Peyer's patch (tissue), 4 donors: ENCODE data around the gene PLXNC1. TPM values are rescaled to one million over a fixed set of nuclear protein-coding genes. Genes with fewer than 3 reads are reported as not detected.

Experiments
- DNase-seq, 3 donors: peaks; one replicate each; pipeline ENCODE4 v3.0.0-alpha.2; 2017 to 2019
- H3K27ac ChIP-seq, 4 donors: fragments of 200-600 bp; sonication (generic); one replicate each; pipeline ENCODE4 v1.5.1; 2016 to 2019
- H3K27me3 ChIP-seq, 2 donors: fragments of 200-600 bp; sonication (generic); one replicate each; pipeline ENCODE4 v1.5.1; 2019
- H3K36me3 ChIP-seq, 3 donors: fragments of 200-600 bp; sonication (generic); one replicate each; pipeline ENCODE4 v1.5.1; 2016 to 2019
- H3K4me1 ChIP-seq, 4 donors: fragments of 200-600 bp; sonication (generic); one replicate each; pipeline ENCODE4 v1.5.1; 2016 to 2019
- H3K4me3 ChIP-seq, 4 donors: fragments of 200-600 bp; sonication (generic); 1 replicate in 3 of 4; 2 replicates in 1 of 4; pipeline ENCODE4 v1.5.1; 2016 to 2019; ENCODE audit warnings: mild to moderate bottlenecking in 1 of 4
- H3K9me3 ChIP-seq, 4 donors: fragments of 200-600 bp; sonication (generic); one replicate each; pipeline ENCODE4 v1.5.1; 2016 to 2019; ENCODE audit warnings: mild to moderate bottlenecking in 1 of 4
- POLR2A ChIP-seq, 2 donors: fragments of 450-650 bp; IDR thresholded peaks; one replicate each; pipeline ENCODE4 v1.5.1; 2017; ENCODE audit warnings: antibody characterized with exemption in 2 of 2, mild to moderate bottlenecking in 2 of 2, moderate library complexity in 2 of 2
- total RNA-seq, 4 donors: library from RNA; depleted of rRNA; stranded (reverse); fragments of >200 nt; gene quantifications; one replicate each; pipeline ENCODE4 v1.1.0, GENCODE V29; 2016
- TF ChIP-seq, protein P1 (sequence below), 6 experiments: fragments of 450-650 bp in 4 of 6; fragments of 200-600 bp in 2 of 6; sonication (generic) in 1 of 6; IDR thresholded peaks; one replicate each; pipeline ENCODE4 v1.5.1; 2017 to 2019; ENCODE audit warnings: antibody characterized with exemption in 6 of 6, mild to moderate bottlenecking in 3 of 6, moderate library complexity in 1 of 6

The PLXNC1 gene
- total RNA-seq, 4 donors from 2014 or later = 0.88 to 21.5 (median 5.1) TPM

DNA sequence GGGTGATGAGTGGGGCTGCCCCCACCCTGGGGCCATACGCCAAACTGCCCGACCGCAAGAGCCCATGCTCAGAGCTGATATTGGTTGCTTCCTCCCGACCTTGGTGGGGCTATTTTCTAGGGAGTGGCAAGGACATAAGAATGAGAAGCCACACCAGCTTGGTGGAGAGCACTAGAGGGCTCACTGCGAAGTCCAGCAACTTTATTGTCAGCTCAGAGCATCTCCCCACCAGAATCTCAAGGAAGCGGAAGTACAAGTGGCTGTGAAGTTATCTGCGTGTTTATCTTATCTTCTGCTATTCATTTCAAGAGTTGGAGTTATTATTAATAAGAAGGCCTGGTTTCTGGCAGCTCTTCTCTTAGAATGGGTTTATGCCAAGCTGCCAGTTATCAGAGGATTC lies 4.9 kb upstream of the PLXNC1 start:
- no peak overlapping the region for H3K4me3 ChIP-seq
- no peak for DNase-seq
- no peaks in the 10 kb centered on the region for H3K9me3 ChIP-seq
- H3K36me3 ChIP-seq = no peaks in the 10 kb centered on the region
- H3K27ac ChIP-seq = no peak overlapping the region
- peaks cover 0 to 9% (median 0%) of the 10 kb centered on the region in 4 donors for H3K4me1 ChIP-seq
- TF ChIP-seq, protein P1, sequence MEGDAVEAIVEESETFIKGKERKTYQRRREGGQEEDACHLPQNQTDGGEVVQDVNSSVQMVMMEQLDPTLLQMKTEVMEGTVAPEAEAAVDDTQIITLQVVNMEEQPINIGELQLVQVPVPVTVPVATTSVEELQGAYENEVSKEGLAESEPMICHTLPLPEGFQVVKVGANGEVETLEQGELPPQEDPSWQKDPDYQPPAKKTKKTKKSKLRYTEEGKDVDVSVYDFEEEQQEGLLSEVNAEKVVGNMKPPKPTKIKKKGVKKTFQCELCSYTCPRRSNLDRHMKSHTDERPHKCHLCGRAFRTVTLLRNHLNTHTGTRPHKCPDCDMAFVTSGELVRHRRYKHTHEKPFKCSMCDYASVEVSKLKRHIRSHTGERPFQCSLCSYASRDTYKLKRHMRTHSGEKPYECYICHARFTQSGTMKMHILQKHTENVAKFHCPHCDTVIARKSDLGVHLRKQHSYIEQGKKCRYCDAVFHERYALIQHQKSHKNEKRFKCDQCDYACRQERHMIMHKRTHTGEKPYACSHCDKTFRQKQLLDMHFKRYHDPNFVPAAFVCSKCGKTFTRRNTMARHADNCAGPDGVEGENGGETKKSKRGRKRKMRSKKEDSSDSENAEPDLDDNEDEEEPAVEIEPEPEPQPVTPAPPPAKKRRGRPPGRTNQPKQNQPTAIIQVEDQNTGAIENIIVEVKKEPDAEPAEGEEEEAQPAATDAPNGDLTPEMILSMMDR (IDR thresholded peaks at IDR 0.05) = no peak
- TF ChIP-seq POLR2A (IDR thresholded peaks at IDR 0.05) = no peak
- no peaks in the 10 kb centered on the region for H3K27me3 ChIP-seq

DNA sequence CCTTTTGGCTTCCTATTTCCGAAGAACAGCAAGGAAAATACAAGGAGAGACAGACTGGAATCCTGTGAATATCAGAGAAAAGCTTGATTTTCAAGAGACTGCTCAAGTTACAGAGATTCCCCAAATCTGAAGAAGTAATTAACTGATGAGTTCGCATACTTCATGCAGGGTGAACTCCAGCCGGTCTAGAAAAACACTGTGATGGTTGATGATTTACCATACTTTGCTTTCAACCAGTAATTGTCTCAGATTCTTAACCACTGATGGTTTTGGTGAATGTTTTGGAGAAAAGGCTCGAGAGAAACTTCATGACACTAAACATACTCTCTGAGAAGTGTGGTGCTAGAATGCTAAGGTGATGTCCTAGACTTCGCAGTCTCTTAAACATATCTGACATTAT lies 4.4 kb upstream of the PLXNC1 start:
- no peaks in the 10 kb centered on the region for H3K36me3 ChIP-seq
- H3K9me3 ChIP-seq = no peaks in the 10 kb centered on the region
- TF ChIP-seq POLR2A (IDR thresholded peaks at IDR 0.05) = no peak
- TF ChIP-seq, protein P1 (IDR thresholded peaks at IDR 0.05) = no peak
- H3K27ac ChIP-seq = no peak overlapping the region
- H3K4me1 ChIP-seq = peaks cover 0 to 11% (median 0%) of the 10 kb centered on the region in 4 donors
- no peak for DNase-seq
- H3K4me3 ChIP-seq = no peak overlapping the region
- no peaks in the 10 kb centered on the region for H3K27me3 ChIP-seq

GRCh38 chr12:94144781-94145180 lies 3.6 kb upstream of the PLXNC1 start:
- Histone ChIP-seq H3K27me3 (peaks cover 0 to 6% of the 10 kb centered on the region in 2 donors), H3K9me3 (no peaks in the 10 kb centered on the region), H3K36me3 (no peaks in the 10 kb centered on the region), H3K4me1 (peaks cover 0 to 20% (median 0%) of the 10 kb centered on the region in 4 donors), H3K4me3 (no peak overlapping the region), H3K27ac (no peak overlapping the region)
- TF ChIP-seq POLR2A (IDR thresholded peaks at IDR 0.05) = no peak
- TF ChIP-seq, protein P1 (IDR thresholded peaks at IDR 0.05) = no peak
- DNase-seq = no peak

- Histone ChIP-seq H3K4me3 (no peak overlapping the region), H3K36me3 (no peaks in the 10 kb centered on the region), H3K4me1 (peaks cover 0 to 26% (median under 1%) of the 10 kb centered on the region in 4 donors), H3K27ac (no peak overlapping the region), H3K9me3 (no peaks in the 10 kb centered on the region), H3K27me3 (peaks cover 0 to 12% of the 10 kb centered on the region in 2 donors)
- no peak for DNase-seq
- TF ChIP-seq POLR2A (IDR thresholded peaks at IDR 0.05) = no peak
- TF ChIP-seq, protein P1 (IDR thresholded peaks at IDR 0.05) = peak in 3 of 6 experiments; percentile 30 to 43 (median 32)
Measured at GRCh38 chr12:94145191-94145983, 3.0 kb upstream of the PLXNC1 start.

GRCh38 chr12:94146166-94146936 lies 2.0 kb upstream of the PLXNC1 start:
- peaks cover 0 to 14% of the 10 kb centered on the region in 2 donors for H3K27me3 ChIP-seq
- H3K9me3 ChIP-seq = no peaks in the 10 kb centered on the region
- peaks cover 0 to 35% (median 2%) of the 10 kb centered on the region in 4 donors for H3K4me1 ChIP-seq
- H3K27ac ChIP-seq = no peak overlapping the region
- no peak for TF ChIP-seq POLR2A (IDR thresholded peaks at IDR 0.05)
- TF ChIP-seq, protein P1 (IDR thresholded peaks at IDR 0.05) = no peak
- no peak overlapping the region for H3K4me3 ChIP-seq
- no peaks in the 10 kb centered on the region for H3K36me3 ChIP-seq
- DNase-seq = no peak
